Loucy (cell line): Measurements from ENCODE around the gene CRABP2.

ENCODE experiments used
- H2AFZ ChIP-seq: fragments of 200-600 bp; sonication (generic); 2 replicates; pipeline ENCODE4 v1.6.0; 2016; ENCODE audit warnings: antibody characterized with exemption, mild to moderate bottlenecking, low read length, moderate library complexity
- H3F3A ChIP-seq: fragments of 200-600 bp; 2 replicates; pipeline ENCODE4 v1.6.0; 2016; ENCODE audit warnings: antibody characterized with exemption, low read depth, mild to moderate bottlenecking
- H3K27me3 ChIP-seq: fragments of 200-600 bp; sonication (generic); 2 replicates; pipeline ENCODE4 v1.6.1; 2014; ENCODE audit warnings: low read length, mild to moderate bottlenecking; ENCODE audit not compliant: insufficient read depth, poor library complexity, severe bottlenecking
- H3K36me3 ChIP-seq: fragments of 200-600 bp; sonication (generic); 2 replicates; pipeline ENCODE4 v1.6.1; 2016; ENCODE audit warnings: low read length; ENCODE audit not compliant: insufficient read depth
- H3K4me1 ChIP-seq: fragments of 200-600 bp; sonication (generic); 2 replicates; pipeline ENCODE4 v1.5.1; 2014; ENCODE audit warnings: low read length, mild to moderate bottlenecking; ENCODE audit not compliant: insufficient read depth, poor library complexity, severe bottlenecking
- H3K4me2 ChIP-seq: fragments of 200-600 bp; sonication (generic); 2 replicates; pipeline ENCODE4 v1.6.0; 2014; ENCODE audit warnings: antibody characterized with exemption, low read length, low read depth, mild to moderate bottlenecking; ENCODE audit not compliant: poor library complexity, severe bottlenecking
- H3K4me3 ChIP-seq: fragments of 200-600 bp; sonication (generic); 2 replicates; pipeline ENCODE4 v1.5.1; 2014; ENCODE audit warnings: low read length, mild to moderate bottlenecking, mixed read lengths; ENCODE audit not compliant: poor library complexity, severe bottlenecking
- H3K79me2 ChIP-seq: fragments of 200-600 bp; sonication (generic); 2 replicates; pipeline ENCODE4 v1.6.1; 2014; ENCODE audit warnings: low read length; ENCODE audit not compliant: insufficient read depth
- H3K9ac ChIP-seq: fragments of 200-600 bp; sonication (generic); 2 replicates; pipeline ENCODE4 v1.6.0; 2014; ENCODE audit warnings: mild to moderate bottlenecking, low read depth, low read length, moderate library complexity; ENCODE audit not compliant: poor library complexity, severe bottlenecking
- H3K9me2 ChIP-seq: fragments of 200-600 bp; sonication (generic); replicated peaks from 2 replicates; pipeline ENCODE4 v1.6.1; 2016; ENCODE audit warnings: low read depth, low read length, mixed read lengths
- H3K9me3 ChIP-seq: fragments of 200-600 bp; sonication (generic); 2 replicates; pipeline ENCODE4 v1.6.1; 2014; ENCODE audit warnings: mild to moderate bottlenecking, antibody characterized with exemption, low read length, low read depth; ENCODE audit not compliant: insufficient read depth
- H4K20me1 ChIP-seq: fragments of 200-600 bp; sonication (generic); 2 replicates; pipeline ENCODE4 v1.6.0; 2014; ENCODE audit warnings: antibody characterized with exemption, low read length, mild to moderate bottlenecking; ENCODE audit not compliant: insufficient read depth, poor library complexity, severe bottlenecking
- CTCF ChIP-seq: fragments of 200-600 bp; sonication (generic); conservative IDR thresholded peaks from 2 replicates; pipeline ENCODE4 v1.5.1; 2014; ENCODE audit warnings: mild to moderate bottlenecking, antibody characterized with exemption, low read length
- EZH2phosphoT487 ChIP-seq: fragments of 200-600 bp; IDR thresholded peaks from 2 replicates; pipeline ENCODE4 v1.6.1; 2018; ENCODE audit warnings: antibody characterized with exemption, mild to moderate bottlenecking, moderate library complexity, borderline replicate concordance

Gene CRABP2

GRCh38 chr1:156667968-156668709 is 37.2 kb downstream of the CRABP2 start:
- Histone ChIP-seq H3K27me3 (no peaks in the 10 kb centered on the region), H2AFZ (no peak overlapping the region), H3K4me3 (no peak overlapping the region), H3K79me2 (no peaks in the 10 kb centered on the region), H3K4me2 (no peak overlapping the region), H3K9ac (no peak overlapping the region), H3K9me3 (no peaks in the 10 kb centered on the region), H3K9me2 (no peaks in the 10 kb centered on the region), H3F3A (no peaks in the 10 kb centered on the region), H3K4me1 (peaks cover 9% of the 10 kb centered on the region), H4K20me1 (no peaks in the 10 kb centered on the region), H3K36me3 (no peaks in the 10 kb centered on the region)
- no peak for TF ChIP-seq EZH2phosphoT487
- TF ChIP-seq CTCF, result no peak

- Histone ChIP-seq H3K4me3 (no peak overlapping the region), H3K79me2 (no peaks in the 10 kb centered on the region), H3K27me3 (no peaks in the 10 kb centered on the region), H3F3A (no peaks in the 10 kb centered on the region), H3K4me2 (no peak overlapping the region), H4K20me1 (no peaks in the 10 kb centered on the region), H3K4me1 (peaks cover 9% of the 10 kb centered on the region), H3K9me2 (no peaks in the 10 kb centered on the region), H3K36me3 (no peaks in the 10 kb centered on the region), H3K9me3 (no peaks in the 10 kb centered on the region), H3K9ac (no peak overlapping the region), H2AFZ (no peak overlapping the region)
- TF ChIP-seq EZH2phosphoT487, result no peak
- TF ChIP-seq CTCF, result no peak
These were observed 37.8 kb downstream of the CRABP2 start for GRCh38 chr1:156667610-156667967.

- Histone ChIP-seq H4K20me1 (no peaks in the 10 kb centered on the region), H3K36me3 (no peaks in the 10 kb centered on the region), H3K9me2 (no peaks in the 10 kb centered on the region), H3K4me2 (no peak overlapping the region), H3K79me2 (no peaks in the 10 kb centered on the region), H3K4me1 (peaks cover 13% of the 10 kb centered on the region), H3K9me3 (no peaks in the 10 kb centered on the region), H3K27me3 (no peaks in the 10 kb centered on the region), H2AFZ (no peak overlapping the region), H3K4me3 (no peak overlapping the region), H3F3A (no peaks in the 10 kb centered on the region), H3K9ac (no peak overlapping the region)
- TF ChIP-seq EZH2phosphoT487, result no peak
These were observed 38.3 kb downstream of the CRABP2 start for GRCh38 chr1:156666862-156667609.
